HG02642 (cell line): Measurements from ENCODE around the gene FXYD7.
"Not testable (repeated sequence)": the region's sequence is repeated elsewhere in the genome, so short reads cannot be mapped to it uniquely, and the experiment has no call there.

Experiments used
- ATAC-seq: cut with Tn5 transposase; IDR thresholded peaks from one replicate; pipeline ENCODE4 v1.9.1; 2021; ENCODE audit warnings: mild to moderate bottlenecking; ENCODE audit not compliant: unreplicated experiment, poor library complexity

FXYD7 gene

DNA sequence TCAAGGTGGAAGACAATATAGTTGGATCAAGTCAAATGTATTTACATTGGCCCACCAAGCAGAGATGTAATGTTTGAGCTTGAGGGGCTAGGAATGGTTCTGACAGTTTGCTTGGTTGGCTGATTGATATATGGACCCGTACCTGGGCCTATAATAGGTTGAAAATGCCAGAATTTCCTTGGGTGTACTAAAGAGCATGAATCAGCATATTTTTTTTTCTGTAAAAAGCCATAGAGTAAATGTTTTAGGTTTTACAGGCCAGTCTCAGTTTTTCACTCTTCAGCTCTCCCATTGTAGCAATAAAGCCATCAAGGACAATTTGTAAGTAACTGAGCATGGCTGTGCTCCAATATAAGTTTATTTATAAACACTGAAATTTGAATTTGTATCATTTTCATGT lies 38.3 kb downstream of the FXYD7 start:
- no peak for ATAC-seq

DNA sequence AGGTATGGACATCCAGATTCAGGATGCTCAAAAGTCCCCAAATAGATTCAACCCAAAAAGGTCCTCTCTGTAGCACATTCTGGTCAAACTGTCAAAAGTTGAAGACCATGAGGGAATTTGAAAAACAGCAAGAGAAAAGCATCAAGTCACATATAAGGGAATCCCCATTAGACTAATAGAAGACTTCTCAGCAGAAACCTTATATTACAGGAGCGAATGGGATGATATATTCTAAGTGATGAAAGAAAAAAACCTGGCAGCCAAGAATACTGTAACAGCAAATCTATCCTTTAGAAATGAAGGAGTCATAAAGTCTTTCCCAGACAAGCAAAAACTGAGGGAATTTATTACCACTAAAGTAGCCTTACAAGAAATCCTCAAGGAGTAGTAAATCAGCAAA lies 41.2 kb downstream of the FXYD7 start:
- no peak for ATAC-seq

GRCh38 chr19:35184884-35185283 lies 41.8 kb downstream of the FXYD7 start:
- ATAC-seq = no peak

DNA sequence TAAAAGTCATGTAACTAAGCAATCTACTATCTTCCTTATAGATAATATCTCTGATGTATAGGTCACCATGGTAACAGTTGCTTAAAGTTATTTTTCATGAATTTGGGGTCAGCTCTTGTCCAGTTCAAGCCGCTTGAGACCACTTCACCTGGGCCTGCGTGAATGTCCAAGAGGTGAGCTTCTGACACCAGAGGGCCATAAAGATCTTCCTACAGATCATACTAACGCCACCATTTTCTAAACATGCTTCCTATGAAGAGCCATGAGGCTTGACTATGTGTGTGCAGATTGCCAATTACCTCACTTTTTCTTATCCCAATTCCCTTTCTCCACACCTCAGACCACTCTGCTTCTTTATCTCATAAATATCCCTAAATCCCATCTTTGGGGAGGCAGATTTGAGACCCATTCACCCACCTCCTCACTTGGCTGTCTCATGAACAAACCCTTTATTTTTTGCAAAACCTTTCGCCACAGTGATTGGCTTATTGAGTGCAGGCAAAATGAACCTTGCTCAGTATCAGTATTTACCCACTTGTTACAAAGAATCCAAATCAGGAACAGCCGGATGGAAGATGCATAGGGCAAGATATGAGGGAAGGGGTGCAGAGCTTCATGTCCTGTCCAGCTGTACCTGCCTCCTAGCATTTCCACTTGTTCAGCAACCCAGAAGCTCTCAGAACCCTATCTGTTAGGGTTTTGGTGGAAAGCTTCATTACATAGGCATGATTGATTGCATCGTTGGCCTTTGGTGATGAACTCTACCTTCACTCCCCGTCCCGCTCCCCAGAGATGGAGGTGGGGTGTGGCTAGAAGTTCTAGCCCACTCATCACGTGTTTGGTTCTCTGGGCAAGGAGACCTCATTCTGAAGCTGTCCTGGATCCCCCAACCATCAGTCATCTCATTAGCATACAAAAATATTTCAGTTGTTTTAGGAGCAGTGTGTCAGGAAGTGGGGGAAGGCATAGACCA lies 51.2 kb downstream of the FXYD7 start:
- no peak for ATAC-seq

DNA sequence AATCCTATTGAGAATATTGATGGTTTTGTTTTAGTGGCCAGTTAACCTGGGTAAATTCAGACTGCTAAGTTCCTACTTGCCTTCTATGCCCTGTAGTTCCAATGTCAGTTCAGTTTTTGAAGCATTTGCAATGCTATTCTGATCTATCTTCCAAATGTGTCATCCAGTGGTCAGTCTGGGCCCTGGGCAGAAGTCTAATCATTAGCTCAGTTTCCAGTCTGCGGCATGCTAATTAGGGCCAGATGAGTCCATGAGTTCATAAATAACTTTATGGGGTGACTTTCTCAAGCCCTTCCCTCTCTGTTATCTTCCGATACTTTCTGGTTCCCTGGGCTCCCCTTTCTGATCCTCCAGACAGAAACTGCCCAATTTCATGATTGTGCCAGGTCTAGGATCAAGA lies 52.8 kb downstream of the FXYD7 start:
- no peak for ATAC-seq

DNA sequence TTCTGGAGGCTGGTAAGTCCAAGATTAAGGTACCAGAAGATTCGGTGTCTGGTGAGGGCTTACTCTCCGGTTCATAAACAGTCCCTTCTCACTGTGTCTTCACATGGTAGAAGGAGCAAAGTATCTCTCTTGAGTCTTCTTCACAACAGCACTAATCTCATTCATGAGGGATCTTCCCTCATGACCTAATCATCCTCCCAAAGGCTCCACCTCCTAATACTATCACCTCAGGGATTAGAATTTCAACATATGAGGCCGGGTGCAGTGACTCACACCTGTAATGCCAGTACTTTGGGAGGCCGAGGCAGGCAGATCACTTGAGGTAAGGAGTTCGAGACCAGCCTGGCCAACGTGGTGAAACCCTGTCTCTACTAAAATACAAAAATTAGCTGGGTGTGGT lies 53.8 kb downstream of the FXYD7 start:
- not testable (repeated sequence) for ATAC-seq

DNA sequence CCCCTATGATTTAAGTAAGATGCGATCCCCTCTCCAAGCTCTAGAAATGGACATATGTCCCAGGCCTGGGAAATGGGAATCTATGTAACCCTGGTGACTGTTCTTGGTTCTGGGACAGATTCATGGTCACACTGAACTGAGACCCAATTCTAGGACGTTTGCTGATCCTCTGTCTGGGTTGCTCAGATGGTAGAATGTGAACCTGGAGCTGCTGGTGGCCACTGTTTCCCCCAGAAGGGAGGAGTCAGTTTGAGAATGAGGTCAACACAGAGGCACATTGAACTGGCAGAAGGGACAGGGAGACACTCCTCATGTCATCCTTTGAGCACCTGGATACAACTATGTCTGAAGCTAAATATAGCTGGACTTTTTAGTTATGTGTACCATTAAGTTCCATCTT lies 56.4 kb downstream of the FXYD7 start:
- no peak for ATAC-seq

DNA sequence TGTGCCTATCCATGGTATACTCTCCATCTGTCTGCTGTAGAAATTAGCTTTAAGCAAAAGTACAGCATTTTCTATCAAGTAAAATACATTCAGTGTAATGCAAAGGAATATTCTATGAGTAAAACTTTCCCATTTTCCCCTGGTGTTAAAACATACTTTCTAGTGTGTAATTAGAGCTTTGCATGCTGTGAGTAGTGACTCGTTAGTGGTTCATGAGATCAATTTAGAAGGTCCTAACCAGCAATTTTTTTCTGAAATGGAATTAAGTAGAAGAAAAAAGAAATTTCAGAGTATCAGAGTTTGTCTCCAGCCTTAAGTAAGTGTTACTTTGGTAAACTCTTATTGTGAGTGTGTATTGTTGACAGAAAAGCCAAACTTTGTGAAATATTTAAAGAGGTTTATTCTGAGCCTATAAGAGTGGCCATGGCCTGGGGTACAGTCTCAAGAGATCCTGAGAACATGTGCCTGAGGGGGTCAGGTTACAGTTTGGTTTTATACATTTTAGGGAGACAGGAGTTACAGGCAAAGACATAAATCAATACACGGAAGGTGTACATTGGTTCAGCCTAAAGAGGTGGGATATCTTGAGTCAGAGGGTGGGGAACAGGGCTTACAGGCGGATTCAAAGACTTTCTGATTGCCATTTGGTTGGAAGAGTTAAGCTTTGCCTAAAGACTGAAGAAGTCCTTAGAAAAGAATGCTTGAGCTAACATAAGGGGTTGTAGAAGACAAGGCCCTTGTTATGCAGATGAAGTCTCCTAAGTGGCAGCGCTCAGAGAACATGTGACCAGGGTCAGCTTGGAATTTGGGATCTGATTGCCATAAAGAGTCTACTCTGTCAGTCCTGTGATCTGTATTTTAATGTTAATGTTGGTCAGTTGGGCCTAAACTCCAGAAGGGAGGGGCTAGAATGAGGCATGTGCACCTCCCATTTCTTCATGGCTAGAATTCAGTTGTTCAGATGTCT lies 60.0 kb downstream of the FXYD7 start:
- no peak for ATAC-seq
